Inflammatory macrophage treated with lipopolysaccharide for 1 hour (primary cell): Measurements from ENCODE around the gene RERE.
"Not testable (repeated sequence)": the region's sequence is repeated elsewhere in the genome, so short reads cannot be mapped to it uniquely, and the experiment has no call there.

Source experiments
- DNase-seq, 2 donors: peaks; one replicate each; pipeline ENCODE4 v3.0.0-alpha.2; 2020 to 2022

Gene RERE

GRCh38 chr1:8464377-8464776 lies 353.1 kb downstream of the RERE start:
- no peak for DNase-seq

- peak in 1 of 2 donors; percentile 24 for DNase-seq
These were observed 354.1 kb downstream of the RERE start for GRCh38 chr1:8463144-8463927.

GRCh38 chr1:8462371-8462892 lies 355.0 kb downstream of the RERE start:
- DNase-seq, result no peak

GRCh38 chr1:8461351-8462110 lies 355.9 kb downstream of the RERE start:
- DNase-seq, result no peak

- DNase-seq, result no peak
These were observed 356.7 kb downstream of the RERE start for GRCh38 chr1:8460784-8461183.

GRCh38 chr1:8460132-8460544 lies 357.3 kb downstream of the RERE start:
- DNase-seq, result no peak

- DNase-seq, result no peak
These were observed 358.8 kb downstream of the RERE start for GRCh38 chr1:8458607-8459006.

- DNase-seq, result peak in 1 of 2 donors; percentile 21
These were observed 359.6 kb downstream of the RERE start for GRCh38 chr1:8457760-8458381.

GRCh38 chr1:8456991-8457390 lies 360.4 kb downstream of the RERE start:
- DNase-seq, result no peak

GRCh38 chr1:8456308-8456912 lies 361.0 kb downstream of the RERE start:
- DNase-seq, result no peak

- no peak for DNase-seq
These were observed 361.6 kb downstream of the RERE start for GRCh38 chr1:8455700-8456307.

- DNase-seq, result no peak
These were observed 367.1 kb downstream of the RERE start for GRCh38 chr1:8450312-8450711.

- DNase-seq, result no peak
These were observed 368.4 kb downstream of the RERE start for GRCh38 chr1:8448911-8449661.

GRCh38 chr1:8448505-8448904 lies 368.9 kb downstream of the RERE start:
- not testable (repeated sequence) for DNase-seq

- DNase-seq, result no peak
These were observed 369.8 kb downstream of the RERE start for GRCh38 chr1:8447616-8448150.

- not testable (repeated sequence) for DNase-seq
These were observed 371.3 kb downstream of the RERE start for GRCh38 chr1:8446119-8446518.

- no peak for DNase-seq
These were observed 373.8 kb downstream of the RERE start for GRCh38 chr1:8443558-8444194.

GRCh38 chr1:8441426-8441825 lies 376.0 kb downstream of the RERE start:
- DNase-seq, result no peak

- DNase-seq, result peak; percentile 67 to 81
These were observed 378.3 kb downstream of the RERE start for GRCh38 chr1:8439015-8439702.

- no peak for DNase-seq
These were observed 379.0 kb downstream of the RERE start for GRCh38 chr1:8438489-8438888.
